ENCODE results near the gene TTC32. TPM values are rescaled to one million over a fixed set of nuclear protein-coding genes. Genes with fewer than 3 reads are reported as not detected.

Gene TTC32
- total RNA-seq, 1 experiment from 2014 or later = 9.9 TPM

DNA sequence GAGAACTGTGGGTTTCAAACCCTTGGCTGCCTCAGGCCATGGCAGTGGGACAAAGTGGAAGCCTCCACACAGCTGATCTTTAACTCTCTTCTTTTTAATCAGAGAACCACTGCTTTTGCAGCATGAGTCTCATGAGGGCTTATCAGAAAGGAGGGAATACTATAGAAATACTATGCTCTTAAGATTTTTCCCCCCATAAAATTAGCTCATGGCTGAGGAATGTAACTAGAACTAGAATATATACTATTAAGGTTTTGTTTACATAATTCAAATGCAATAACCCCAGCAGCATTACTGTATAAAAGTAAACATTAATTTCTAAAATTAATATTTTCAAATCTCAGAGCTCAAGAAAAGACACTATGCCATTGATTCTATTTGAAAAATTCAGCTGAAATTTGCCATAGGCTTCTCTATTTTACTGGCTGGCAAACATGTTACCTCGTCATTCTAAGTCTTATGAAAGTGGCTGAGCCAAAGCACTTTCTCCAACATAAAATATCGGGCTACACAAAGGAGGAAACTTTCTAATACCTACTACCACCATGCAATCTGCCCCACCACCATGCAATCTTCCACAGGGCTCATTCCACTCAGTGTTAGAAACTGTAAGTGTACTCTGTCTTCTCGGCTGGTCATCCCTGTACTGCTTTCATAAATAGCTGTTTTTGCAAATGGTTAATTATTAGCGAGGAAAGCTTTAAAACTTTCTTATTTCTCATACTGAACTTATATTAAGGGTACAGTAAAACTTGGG, 45.6 kb upstream of the TTC32 start:
- peaks cover 3% of the 10 kb centered on the region for H3K36me3 Mint-ChIP-seq
- ChIA-PET POLR2A (interaction anchor here (0.7 kb wide), 1 partner anchor 147 kb away, joined by 3 read pairs; no protein-coding TSS in a partner anchor), CTCF (interaction anchor here (0.9 to 2.2 kb wide), 2 partner anchors 8 to 68 kb away, joined by 3 to 8 read pairs; no protein-coding TSS in a partner anchor)
- peaks cover 32% of the 10 kb centered on the region for H3K4me1 Mint-ChIP-seq
- no peak overlapping the region for H3K4me3 Mint-ChIP-seq
- no peak overlapping the region for H3K27ac Mint-ChIP-seq
- H3K9me3 Mint-ChIP-seq = no peaks in the 10 kb centered on the region
- TF ChIP-seq, protein P1, sequence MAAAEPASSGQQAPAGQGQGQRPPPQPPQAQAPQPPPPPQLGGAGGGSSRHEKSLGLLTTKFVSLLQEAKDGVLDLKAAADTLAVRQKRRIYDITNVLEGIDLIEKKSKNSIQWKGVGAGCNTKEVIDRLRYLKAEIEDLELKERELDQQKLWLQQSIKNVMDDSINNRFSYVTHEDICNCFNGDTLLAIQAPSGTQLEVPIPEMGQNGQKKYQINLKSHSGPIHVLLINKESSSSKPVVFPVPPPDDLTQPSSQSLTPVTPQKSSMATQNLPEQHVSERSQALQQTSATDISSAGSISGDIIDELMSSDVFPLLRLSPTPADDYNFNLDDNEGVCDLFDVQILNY (CRISPR knock-in tag; IDR thresholded peaks at IDR 0.05) = no peak
- TF ChIP-seq NFE2L1 (CRISPR knock-in tag; IDR thresholded peaks at IDR 0.05) = no peak
- TF ChIP-seq KAT7 (CRISPR knock-in tag; IDR thresholded peaks at IDR 0.05; ENCODE audit: borderline replicate concordance) = no peak
- DNase-seq (ENCODE audit: low spot score) = no peak
- no peak for ATAC-seq
- H3K27me3 Mint-ChIP-seq (ENCODE audit: low read depth) = no peaks in the 10 kb centered on the region

DNA sequence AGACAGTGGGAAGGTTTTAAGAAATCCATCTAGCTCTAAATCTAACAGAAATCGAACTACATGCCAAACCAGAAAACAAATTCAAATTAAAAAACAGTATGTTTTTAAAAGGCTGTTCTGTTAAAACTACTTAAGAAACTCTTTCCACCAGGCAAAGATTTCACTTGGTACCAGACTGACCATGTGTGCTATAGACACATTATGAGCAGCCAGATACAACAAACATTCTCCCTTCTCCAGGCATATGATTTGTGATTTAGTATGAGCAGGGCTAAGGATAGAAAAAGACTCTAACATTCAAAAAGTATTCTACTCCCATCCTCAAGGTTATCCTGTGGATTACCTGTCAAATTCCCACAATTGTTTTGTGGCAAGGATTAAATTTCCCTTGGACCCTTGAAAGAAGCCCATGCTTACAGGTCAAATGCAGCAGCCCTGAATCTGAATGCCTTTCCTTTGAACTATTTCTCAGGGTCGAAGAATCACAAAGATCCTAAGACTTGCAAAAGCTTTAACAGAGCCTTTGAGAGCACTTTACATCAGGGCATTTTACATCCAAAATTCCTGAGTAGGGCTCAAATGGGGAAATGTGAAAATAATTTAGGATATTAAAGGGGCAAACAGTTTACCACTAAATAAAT, 42.5 kb upstream of the TTC32 start:
- DNase-seq (ENCODE audit: low spot score) = no peak
- ChIA-PET POLR2A (no interaction called here), CTCF (interaction anchor here (0.9 to 2.9 kb wide), 2 partner anchors 12 to 72 kb away, joined by 4 to 17 read pairs; no protein-coding TSS in a partner anchor)
- peak overlapping the region; percentile 84; the same call in 1 of the 2 replicates for H3K27ac Mint-ChIP-seq
- H3K4me1 Mint-ChIP-seq = peaks cover 35% of the 10 kb centered on the region
- no peaks in the 10 kb centered on the region; the same call in 1 of the 2 replicates for H3K36me3 Mint-ChIP-seq
- no peaks in the 10 kb centered on the region for H3K9me3 Mint-ChIP-seq
- TF ChIP-seq OVOL2 (CRISPR knock-in tag; IDR thresholded peaks at IDR 0.05; ENCODE audit: borderline replicate concordance) (no peak), ZNF232 (CRISPR knock-in tag; IDR thresholded peaks at IDR 0.05) (no peak), SMAD4 (CRISPR knock-in tag; IDR thresholded peaks at IDR 0.05) (no peak), TEAD1 (CRISPR knock-in tag; IDR thresholded peaks at IDR 0.05) (no peak)
- TF ChIP-seq, protein P2, sequence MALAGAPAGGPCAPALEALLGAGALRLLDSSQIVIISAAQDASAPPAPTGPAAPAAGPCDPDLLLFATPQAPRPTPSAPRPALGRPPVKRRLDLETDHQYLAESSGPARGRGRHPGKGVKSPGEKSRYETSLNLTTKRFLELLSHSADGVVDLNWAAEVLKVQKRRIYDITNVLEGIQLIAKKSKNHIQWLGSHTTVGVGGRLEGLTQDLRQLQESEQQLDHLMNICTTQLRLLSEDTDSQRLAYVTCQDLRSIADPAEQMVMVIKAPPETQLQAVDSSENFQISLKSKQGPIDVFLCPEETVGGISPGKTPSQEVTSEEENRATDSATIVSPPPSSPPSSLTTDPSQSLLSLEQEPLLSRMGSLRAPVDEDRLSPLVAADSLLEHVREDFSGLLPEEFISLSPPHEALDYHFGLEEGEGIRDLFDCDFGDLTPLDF (CRISPR knock-in tag; IDR thresholded peaks at IDR 0.05) = no peak
- TF ChIP-seq, protein P3, sequence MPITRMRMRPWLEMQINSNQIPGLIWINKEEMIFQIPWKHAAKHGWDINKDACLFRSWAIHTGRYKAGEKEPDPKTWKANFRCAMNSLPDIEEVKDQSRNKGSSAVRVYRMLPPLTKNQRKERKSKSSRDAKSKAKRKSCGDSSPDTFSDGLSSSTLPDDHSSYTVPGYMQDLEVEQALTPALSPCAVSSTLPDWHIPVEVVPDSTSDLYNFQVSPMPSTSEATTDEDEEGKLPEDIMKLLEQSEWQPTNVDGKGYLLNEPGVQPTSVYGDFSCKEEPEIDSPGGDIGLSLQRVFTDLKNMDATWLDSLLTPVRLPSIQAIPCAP (CRISPR knock-in tag; IDR thresholded peaks at IDR 0.05) = no peak
- no peaks in the 10 kb centered on the region for H3K27me3 Mint-ChIP-seq (ENCODE audit: low read depth)
- no peak overlapping the region for H3K4me3 Mint-ChIP-seq
- peak; percentile 93 for ATAC-seq

DNA sequence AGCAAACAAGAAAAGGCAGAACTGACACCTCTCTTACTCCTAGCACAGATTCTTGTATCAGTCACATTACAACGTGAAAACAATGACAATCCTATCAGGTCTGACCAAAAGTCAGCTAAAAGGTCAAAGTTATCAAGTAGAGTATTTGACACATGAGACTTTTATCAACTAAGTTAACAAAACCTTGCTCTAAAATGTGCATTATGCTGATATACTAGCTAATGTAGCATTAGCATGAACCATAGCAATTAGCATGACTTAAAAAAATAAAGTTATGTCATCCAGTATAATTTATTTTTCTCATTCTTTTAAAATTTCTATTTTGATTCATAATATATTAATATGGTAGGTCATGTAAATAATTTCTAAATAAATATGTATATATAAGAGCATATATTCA, 41.4 kb upstream of the TTC32 start:
- Mint-ChIP-seq H3K4me3 (no peak overlapping the region), H3K36me3 (peaks cover under 1% of the 10 kb centered on the region), H3K4me1 (peaks cover 35% of the 10 kb centered on the region), H3K27me3 (ENCODE audit: low read depth) (no peaks in the 10 kb centered on the region), H3K9me3 (no peaks in the 10 kb centered on the region), H3K27ac (no peak overlapping the region)
- TF ChIP-seq, protein P4, sequence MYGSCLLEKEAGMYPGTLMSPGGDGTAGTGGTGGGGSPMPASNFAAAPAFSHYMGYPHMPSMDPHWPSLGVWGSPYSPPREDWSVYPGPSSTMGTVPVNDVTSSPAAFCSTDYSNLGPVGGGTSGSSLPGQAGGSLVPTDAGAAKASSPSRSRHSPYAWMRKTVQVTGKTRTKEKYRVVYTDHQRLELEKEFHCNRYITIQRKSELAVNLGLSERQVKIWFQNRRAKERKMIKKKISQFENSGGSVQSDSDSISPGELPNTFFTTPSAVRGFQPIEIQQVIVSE (CRISPR knock-in tag; IDR thresholded peaks at IDR 0.05; ENCODE audit: borderline replicate concordance) = no peak
- TF ChIP-seq SMAD4 (CRISPR knock-in tag; IDR thresholded peaks at IDR 0.05) (no peak), PRRX2 (CRISPR knock-in tag; IDR thresholded peaks at IDR 0.05) (no peak)
- TF ChIP-seq, protein P5, sequence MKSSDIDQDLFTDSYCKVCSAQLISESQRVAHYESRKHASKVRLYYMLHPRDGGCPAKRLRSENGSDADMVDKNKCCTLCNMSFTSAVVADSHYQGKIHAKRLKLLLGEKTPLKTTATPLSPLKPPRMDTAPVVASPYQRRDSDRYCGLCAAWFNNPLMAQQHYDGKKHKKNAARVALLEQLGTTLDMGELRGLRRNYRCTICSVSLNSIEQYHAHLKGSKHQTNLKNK (CRISPR knock-in tag; IDR thresholded peaks at IDR 0.05) = no peak
- TF ChIP-seq, protein P6, sequence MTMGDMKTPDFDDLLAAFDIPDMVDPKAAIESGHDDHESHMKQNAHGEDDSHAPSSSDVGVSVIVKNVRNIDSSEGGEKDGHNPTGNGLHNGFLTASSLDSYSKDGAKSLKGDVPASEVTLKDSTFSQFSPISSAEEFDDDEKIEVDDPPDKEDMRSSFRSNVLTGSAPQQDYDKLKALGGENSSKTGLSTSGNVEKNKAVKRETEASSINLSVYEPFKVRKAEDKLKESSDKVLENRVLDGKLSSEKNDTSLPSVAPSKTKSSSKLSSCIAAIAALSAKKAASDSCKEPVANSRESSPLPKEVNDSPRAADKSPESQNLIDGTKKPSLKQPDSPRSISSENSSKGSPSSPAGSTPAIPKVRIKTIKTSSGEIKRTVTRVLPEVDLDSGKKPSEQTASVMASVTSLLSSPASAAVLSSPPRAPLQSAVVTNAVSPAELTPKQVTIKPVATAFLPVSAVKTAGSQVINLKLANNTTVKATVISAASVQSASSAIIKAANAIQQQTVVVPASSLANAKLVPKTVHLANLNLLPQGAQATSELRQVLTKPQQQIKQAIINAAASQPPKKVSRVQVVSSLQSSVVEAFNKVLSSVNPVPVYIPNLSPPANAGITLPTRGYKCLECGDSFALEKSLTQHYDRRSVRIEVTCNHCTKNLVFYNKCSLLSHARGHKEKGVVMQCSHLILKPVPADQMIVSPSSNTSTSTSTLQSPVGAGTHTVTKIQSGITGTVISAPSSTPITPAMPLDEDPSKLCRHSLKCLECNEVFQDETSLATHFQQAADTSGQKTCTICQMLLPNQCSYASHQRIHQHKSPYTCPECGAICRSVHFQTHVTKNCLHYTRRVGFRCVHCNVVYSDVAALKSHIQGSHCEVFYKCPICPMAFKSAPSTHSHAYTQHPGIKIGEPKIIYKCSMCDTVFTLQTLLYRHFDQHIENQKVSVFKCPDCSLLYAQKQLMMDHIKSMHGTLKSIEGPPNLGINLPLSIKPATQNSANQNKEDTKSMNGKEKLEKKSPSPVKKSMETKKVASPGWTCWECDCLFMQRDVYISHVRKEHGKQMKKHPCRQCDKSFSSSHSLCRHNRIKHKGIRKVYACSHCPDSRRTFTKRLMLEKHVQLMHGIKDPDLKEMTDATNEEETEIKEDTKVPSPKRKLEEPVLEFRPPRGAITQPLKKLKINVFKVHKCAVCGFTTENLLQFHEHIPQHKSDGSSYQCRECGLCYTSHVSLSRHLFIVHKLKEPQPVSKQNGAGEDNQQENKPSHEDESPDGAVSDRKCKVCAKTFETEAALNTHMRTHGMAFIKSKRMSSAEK (CRISPR knock-in tag; IDR thresholded peaks at IDR 0.05; ENCODE audit: borderline replicate concordance) = no peak
- ChIA-PET POLR2A (no interaction called here), CTCF (interaction anchor here (1.5 to 2.9 kb wide), 2 partner anchors 13 to 299 kb away, joined by 3 to 17 read pairs; no protein-coding TSS in a partner anchor)
- ATAC-seq (no peak), DNase-seq (ENCODE audit: low spot score) (no peak)
